Natural killer cell (primary cell): Measurements from ENCODE around the gene SPINDOC. TPM values are rescaled to one million over a fixed set of nuclear protein-coding genes. Genes with fewer than 3 reads are reported as not detected.

Source experiments
- ATAC-seq, 3 donors: fragments of 150-1000 bp in 2 of 3; fragments of 200-7000 bp in 1 of 3; cut with Tn5 transposase; 1 replicate in 1 of 3; 2 replicates in 2 of 3; pipeline ENCODE4 v1.10.0; 2021; ENCODE audit warnings: mild to moderate bottlenecking in 2 of 3, moderate library complexity in 2 of 3
- DNase-seq, 2 donors: peaks; one replicate each; pipeline versions ENCODE4 v3.0.0 to v3.0.0-alpha.2; 2013 to 2021; ENCODE audit warnings: mixed read lengths in 1 of 2
- H3K27ac ChIP-seq: one replicate; pipeline ENCODE4 v1.5.1; 2013; ENCODE audit warnings: mild to moderate bottlenecking, low read length
- H3K27me3 ChIP-seq: one replicate; pipeline ENCODE4 v1.6.1; 2013; ENCODE audit warnings: low read length; ENCODE audit not compliant: control insufficient read depth, insufficient read depth
- H3K36me3 ChIP-seq: one replicate; pipeline ENCODE4 v1.6.1; 2013; ENCODE audit warnings: low read length; ENCODE audit not compliant: control insufficient read depth, insufficient read depth
- H3K4me1 ChIP-seq: one replicate; pipeline ENCODE4 v1.6.1; 2013; ENCODE audit warnings: low read length; ENCODE audit not compliant: control insufficient read depth, insufficient read depth
- H3K4me3 ChIP-seq: one replicate; pipeline ENCODE4 v1.5.1; 2013; ENCODE audit warnings: low read length
- H3K9me3 ChIP-seq: one replicate; pipeline ENCODE4 v1.6.1; 2013; ENCODE audit warnings: low read length; ENCODE audit not compliant: control insufficient read depth, insufficient read depth
- H3K27ac Mint-ChIP-seq, 2 donors: one replicate each; pipeline ENCODE4 v1.8.0; 2022; ENCODE audit warnings: mild to moderate bottlenecking in 2 of 2, mixed read lengths in 2 of 2, moderate library complexity in 1 of 2
- H3K27me3 Mint-ChIP-seq, 2 donors: one replicate each; pipeline ENCODE4 v1.8.0; 2022; ENCODE audit warnings: low read depth in 2 of 2, mixed read lengths in 2 of 2
- H3K36me3 Mint-ChIP-seq: one replicate; pipeline ENCODE4 v1.8.0; 2022; ENCODE audit warnings: mixed read lengths
- H3K4me1 Mint-ChIP-seq, 2 donors: one replicate each; pipeline ENCODE4 v1.8.0; 2022; ENCODE audit warnings: mixed read lengths in 2 of 2
- H3K4me3 Mint-ChIP-seq: one replicate; pipeline ENCODE4 v1.8.0; 2022; ENCODE audit warnings: mild to moderate bottlenecking, moderate library complexity, mixed read lengths
- H3K9me3 Mint-ChIP-seq, 2 donors: one replicate each; pipeline ENCODE4 v1.8.0; 2022; ENCODE audit warnings: mixed read lengths in 2 of 2
- CTCF ChIP-seq: fragments of 200-600 bp; IDR thresholded peaks from one replicate; pipeline ENCODE4 v1.8.0; 2022; ENCODE audit warnings: antibody characterized with exemption
- WGBS: methylation state at CpG from one replicate; pipeline ENCODE4 v1.1.7; 2013; ENCODE audit warnings: missing lambda C conversion rate; ENCODE audit not compliant: insufficient coverage; 5-methylcytosine and 5-hydroxymethylcytosine counted together
- intact Hi-C: fragments of 100-400 bp; cut with micrococcal nuclease; formaldehyde crosslinking; loops from one replicate; pipeline ENCODE4 v1.14.2; 2022
- total RNA-seq, 4 donors: library from RNA; stranded (reverse); fragments of 120-200 nt in 1 of 4; gene quantifications; one replicate each; pipeline versions ENCODE4 v1.2.3 to v1.2.4, GENCODE V29; 2013 to 2022

The SPINDOC gene
- total RNA-seq, 3 donors from 2014 or later (not counting 1 experiment from before 2014, with no cell fraction given): 15.6 to 25.3 (median 21.1) TPM

- Mint-ChIP-seq H3K9me3 (no peaks in the 10 kb centered on the region), H3K4me1 (peaks cover 76 to 79% of the 10 kb centered on the region in 2 donors), H3K36me3 (no peaks in the 10 kb centered on the region), H3K27ac (peak overlapping the region; percentile 75 to 86), H3K27me3 (no peaks in the 10 kb centered on the region), H3K4me3 (peak overlapping the region; percentile 45)
- H3K36me3 ChIP-seq: peaks cover 18% of the 10 kb centered on the region
- intact Hi-C loops: no loop called here
- no peaks in the 10 kb centered on the region for H3K9me3 ChIP-seq
- ATAC-seq (no peak), DNase-seq (no peak)
- WGBS: 31% methylated on average over 1 of the region's 1 CpG
- no peaks in the 10 kb centered on the region for H3K27me3 ChIP-seq
- H3K4me1 ChIP-seq: peaks cover 61% of the 10 kb centered on the region
- no peak for TF ChIP-seq CTCF
- H3K4me3 ChIP-seq: no peak overlapping the region
- H3K27ac ChIP-seq: peak overlapping the region; percentile 4
These were observed 29.8 kb downstream of the SPINDOC start for GRCh38 chr11:63843041-63843440.

GRCh38 chr11:63844836-63845235 lies 31.6 kb downstream of the SPINDOC start:
- no peak overlapping the region for H3K4me3 Mint-ChIP-seq
- Histone ChIP-seq H3K27ac (no peak overlapping the region), H3K36me3 (peaks cover 21% of the 10 kb centered on the region), H3K27me3 (no peaks in the 10 kb centered on the region), H3K9me3 (no peaks in the 10 kb centered on the region), H3K4me1 (peaks cover 56% of the 10 kb centered on the region), H3K4me3 (no peak overlapping the region)
- ATAC-seq (no peak), DNase-seq (no peak)
- peaks cover 77 to 79% of the 10 kb centered on the region in 2 donors for H3K4me1 Mint-ChIP-seq
- WGBS: 93% methylated on average over 4 of the region's 4 CpGs
- TF ChIP-seq CTCF: no peak
- intact Hi-C loops: no loop called here
- no peaks in the 10 kb centered on the region for H3K9me3 Mint-ChIP-seq
- H3K27ac Mint-ChIP-seq: peak overlapping the region; percentile 75 to 86
- no peaks in the 10 kb centered on the region for H3K27me3 Mint-ChIP-seq
- no peaks in the 10 kb centered on the region for H3K36me3 Mint-ChIP-seq

GRCh38 chr11:63845303-63845702 lies 32.0 kb downstream of the SPINDOC start:
- H3K36me3 ChIP-seq: peaks cover 21% of the 10 kb centered on the region
- Mint-ChIP-seq H3K4me3 (no peak overlapping the region), H3K27ac (peak overlapping the region; percentile 75 to 86), H3K36me3 (no peaks in the 10 kb centered on the region), H3K4me1 (peaks cover 74 to 75% of the 10 kb centered on the region in 2 donors), H3K27me3 (no peaks in the 10 kb centered on the region), H3K9me3 (no peaks in the 10 kb centered on the region)
- no peak overlapping the region for H3K27ac ChIP-seq
- DNase-seq (no peak), ATAC-seq (no peak)
- intact Hi-C loops: no loop called here
- peaks cover 52% of the 10 kb centered on the region for H3K4me1 ChIP-seq
- H3K27me3 ChIP-seq: no peaks in the 10 kb centered on the region
- 92% methylated on average over 2 of the region's 2 CpGs for WGBS
- no peak for TF ChIP-seq CTCF
- no peak overlapping the region for H3K4me3 ChIP-seq
- H3K9me3 ChIP-seq: no peaks in the 10 kb centered on the region

- H3K9me3 Mint-ChIP-seq: no peaks in the 10 kb centered on the region
- H3K4me1 ChIP-seq: peaks cover 52% of the 10 kb centered on the region
- no peak for TF ChIP-seq CTCF
- H3K27ac Mint-ChIP-seq: peak overlapping the region; percentile 75 to 86
- WGBS: 95% methylated on average over 7 of the region's 7 CpGs
- no peak overlapping the region for H3K4me3 ChIP-seq
- H3K4me3 Mint-ChIP-seq: no peak overlapping the region
- DNase-seq (no peak), ATAC-seq (no peak)
- H3K27me3 Mint-ChIP-seq: no peaks in the 10 kb centered on the region
- intact Hi-C loops: no loop called here
- H3K27ac ChIP-seq: no peak overlapping the region
- no peaks in the 10 kb centered on the region for H3K36me3 Mint-ChIP-seq
- H3K4me1 Mint-ChIP-seq: peaks cover 74 to 75% of the 10 kb centered on the region in 2 donors
- no peaks in the 10 kb centered on the region for H3K27me3 ChIP-seq
- H3K36me3 ChIP-seq: peaks cover 21% of the 10 kb centered on the region
- H3K9me3 ChIP-seq: no peaks in the 10 kb centered on the region
These were observed 32.7 kb downstream of the SPINDOC start for GRCh38 chr11:63845911-63846310.
